ENCODE results near the gene STK32B. TPM values are rescaled to one million over a fixed set of nuclear protein-coding genes. Genes with fewer than 3 reads are reported as not detected.
"Not testable (repeated sequence)": the region's sequence is repeated elsewhere in the genome, so short reads cannot be mapped to it uniquely, and the experiment has no call there.

The STK32B gene
- polyA plus RNA-seq, 4 donors: 3.2 to 11.3 (median 9.8) TPM

DNA sequence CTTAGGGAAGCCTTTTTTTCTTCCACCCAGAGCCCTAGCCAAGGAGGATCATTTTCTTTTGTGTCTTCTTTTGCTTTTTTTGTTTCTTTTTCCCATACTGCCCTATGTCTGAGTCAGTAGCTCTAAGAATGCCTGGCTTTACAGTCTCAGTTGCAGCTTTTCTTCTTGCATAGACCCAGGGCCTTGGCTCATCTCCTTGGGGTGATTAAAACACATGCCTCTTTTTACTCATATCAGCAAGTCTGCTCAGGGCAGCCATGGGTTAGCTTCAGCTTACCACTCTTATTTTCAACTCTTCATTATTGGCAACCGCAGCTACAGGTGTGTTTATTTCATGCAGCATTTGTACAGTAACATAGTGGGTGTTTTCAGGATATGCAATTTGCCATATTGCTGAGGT lies 196.5 kb downstream of the STK32B start:
- DNase-seq (ENCODE audit: low read depth in 4 of 4, low spot score in 3 of 4): no peak

DNA sequence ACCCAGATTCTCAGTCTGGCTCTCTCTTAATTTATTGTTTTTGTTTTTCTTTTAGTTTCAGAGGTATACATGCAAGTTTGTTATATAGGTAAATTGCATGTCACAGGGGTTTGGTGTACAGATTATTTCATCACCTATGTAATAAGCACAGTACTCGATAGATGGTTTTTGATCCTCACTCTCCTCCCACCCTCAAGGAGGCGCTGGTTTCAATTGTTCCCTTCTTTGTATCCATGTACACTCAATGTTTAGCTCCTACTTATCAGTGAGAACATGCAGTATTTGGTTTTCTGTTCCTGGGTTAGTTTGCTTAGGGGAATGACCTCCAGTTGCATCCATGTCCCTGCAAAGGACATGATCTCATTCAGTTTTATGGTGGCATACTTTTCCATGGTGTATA lies 198.4 kb downstream of the STK32B start:
- no peak for DNase-seq (ENCODE audit: low read depth in 4 of 4, low spot score in 3 of 4)

DNA sequence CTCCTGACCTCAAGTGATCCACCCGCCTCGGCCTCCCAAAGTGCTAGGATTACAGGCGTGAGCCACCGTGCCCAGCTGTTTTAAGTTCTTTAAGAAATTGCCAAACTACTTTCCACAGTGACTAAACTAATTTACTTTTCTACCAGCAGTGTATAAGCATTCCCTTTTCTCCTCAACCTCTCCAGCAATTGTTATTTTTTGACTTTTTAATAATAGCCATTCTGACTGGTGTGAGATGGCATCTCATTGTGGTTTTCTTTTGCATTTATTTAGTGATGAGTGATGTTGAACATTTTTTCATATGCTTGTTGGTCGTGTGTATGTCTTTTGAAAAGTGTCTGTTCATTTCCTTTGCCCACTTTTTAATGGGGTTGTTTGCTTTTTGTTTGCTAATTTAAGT lies 199.3 kb downstream of the STK32B start:
- DNase-seq (ENCODE audit: low read depth in 4 of 4, low spot score in 3 of 4): not testable (repeated sequence)

DNA sequence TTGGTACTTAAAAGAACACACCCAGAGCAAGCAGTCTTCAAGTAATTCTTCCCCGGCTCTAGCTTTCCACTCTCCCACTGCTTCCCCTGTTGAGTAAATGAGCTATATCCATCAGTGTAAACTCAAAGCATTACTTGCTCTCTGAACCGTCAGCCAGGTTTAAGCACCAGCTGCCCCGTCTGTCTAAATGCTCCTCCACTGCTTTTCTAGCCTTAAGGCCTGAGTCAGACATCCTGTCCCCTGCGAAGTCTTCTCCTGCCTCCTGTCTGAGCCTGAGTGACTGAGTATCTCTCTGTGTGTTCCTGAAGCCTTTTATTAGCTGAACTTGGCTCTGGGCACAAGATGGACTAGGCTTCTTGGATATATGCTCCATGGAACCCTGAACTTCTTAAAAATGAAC lies 205.1 kb downstream of the STK32B start:
- no peak for DNase-seq (ENCODE audit: low read depth in 4 of 4, low spot score in 3 of 4)

DNA sequence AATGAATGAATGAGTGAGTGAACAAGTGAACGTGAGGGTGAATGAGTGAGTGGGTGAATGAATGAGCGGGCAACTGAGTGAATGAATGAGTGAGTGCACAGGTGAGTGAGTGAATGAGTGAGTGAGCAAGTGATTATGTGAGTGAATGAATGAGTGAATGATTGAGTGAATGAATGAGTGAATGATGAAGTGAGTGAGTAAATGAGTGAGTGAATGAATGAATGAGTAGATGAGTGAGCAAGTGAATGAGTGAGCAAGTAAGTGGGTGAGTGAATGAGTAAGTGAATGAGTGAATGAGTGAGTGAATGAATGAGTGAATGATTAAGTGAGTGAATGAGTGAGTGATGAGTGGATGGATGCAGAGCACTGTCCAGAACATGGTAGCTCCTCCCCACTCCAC lies 205.8 kb downstream of the STK32B start:
- DNase-seq (ENCODE audit: low read depth in 4 of 4, low spot score in 3 of 4): no peak

- DNase-seq (ENCODE audit: low read depth in 4 of 4, low spot score in 3 of 4): no peak
Observed at GRCh38 chr4:5259471-5259870, 208.2 kb downstream of the STK32B start.

- DNase-seq (ENCODE audit: low read depth in 4 of 4, low spot score in 3 of 4): no peak
Observed at GRCh38 chr4:5260121-5260520, 208.8 kb downstream of the STK32B start.

- DNase-seq (ENCODE audit: low read depth in 4 of 4, low spot score in 3 of 4): no peak
Observed at GRCh38 chr4:5261866-5262265, 210.6 kb downstream of the STK32B start.

- DNase-seq (ENCODE audit: low read depth in 4 of 4, low spot score in 3 of 4): no peak
Observed at GRCh38 chr4:5266991-5267390, 215.7 kb downstream of the STK32B start.

DNA sequence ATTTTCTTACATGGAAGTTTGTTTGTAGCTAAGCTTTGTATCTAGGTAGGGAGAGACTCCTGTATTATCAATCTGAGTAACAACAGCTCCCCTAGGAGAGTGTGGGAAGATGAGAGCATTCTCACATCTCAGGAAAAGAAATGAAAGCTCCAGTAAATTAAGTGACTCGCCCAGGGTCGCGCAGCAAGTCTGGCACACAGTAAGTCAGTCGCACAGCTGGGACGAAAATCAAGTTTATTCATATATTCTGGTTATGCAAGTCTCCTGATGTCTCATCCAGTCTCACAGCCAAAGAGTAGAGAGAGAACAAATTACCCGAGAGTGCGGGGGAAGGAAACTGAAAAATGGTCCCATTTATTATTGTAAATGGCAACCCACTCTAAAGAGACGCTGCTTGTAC lies 216.1 kb downstream of the STK32B start:
- DNase-seq (ENCODE audit: low read depth in 4 of 4, low spot score in 3 of 4): no peak

DNA sequence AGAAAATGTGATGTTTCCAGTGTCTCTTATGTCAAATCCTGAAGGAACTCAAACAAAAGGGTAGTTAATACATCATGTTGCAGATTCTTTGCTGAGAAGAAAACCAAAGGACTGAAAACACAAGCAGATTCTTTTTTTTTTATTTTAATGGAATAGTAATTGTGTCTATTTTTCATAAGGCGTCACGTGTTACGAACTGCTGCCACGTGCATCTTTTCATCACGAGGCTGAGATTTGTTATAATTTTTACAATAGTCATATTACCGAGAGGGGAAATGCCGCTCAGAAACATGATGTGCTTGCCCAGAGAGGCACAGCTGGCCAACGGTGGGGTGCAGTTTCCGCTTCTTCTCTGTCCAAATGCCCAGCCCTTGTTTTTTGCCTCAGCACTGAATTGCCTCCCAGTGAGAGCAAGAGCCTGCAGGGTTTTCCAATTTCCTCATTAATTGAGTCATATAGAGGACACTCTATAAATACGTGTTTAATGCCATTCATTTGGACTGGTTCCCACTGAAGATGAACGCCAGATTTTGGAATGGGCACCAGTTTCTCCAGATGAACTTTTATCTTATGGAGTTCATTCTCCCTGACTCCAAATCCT lies 225.3 kb downstream of the STK32B start:
- no peak for DNase-seq (ENCODE audit: low read depth in 4 of 4, low spot score in 3 of 4)

GRCh38 chr4:5277079-5277478 lies 225.8 kb downstream of the STK32B start:
- no peak for DNase-seq (ENCODE audit: low read depth in 4 of 4, low spot score in 3 of 4)

DNA sequence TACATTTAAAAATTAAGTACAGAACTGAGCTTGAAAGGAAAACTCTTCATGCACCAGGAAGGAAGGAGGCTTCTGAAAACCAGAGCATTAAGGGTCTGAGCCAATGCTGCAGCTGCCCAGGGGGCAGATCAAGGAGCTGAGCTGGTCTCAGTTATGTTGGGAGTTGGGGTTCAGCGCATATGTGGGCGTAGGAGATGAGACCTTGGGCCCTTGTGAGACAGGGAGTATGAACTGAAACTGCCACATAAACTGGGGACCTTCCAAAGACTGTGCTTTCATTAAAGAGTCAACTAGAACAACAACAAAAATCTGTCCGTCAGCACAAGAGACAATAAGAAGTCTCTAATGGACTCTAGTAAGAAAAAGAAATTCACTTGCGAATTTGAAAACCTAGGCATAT lies 226.9 kb downstream of the STK32B start:
- DNase-seq (ENCODE audit: low read depth in 4 of 4, low spot score in 3 of 4): no peak

DNA sequence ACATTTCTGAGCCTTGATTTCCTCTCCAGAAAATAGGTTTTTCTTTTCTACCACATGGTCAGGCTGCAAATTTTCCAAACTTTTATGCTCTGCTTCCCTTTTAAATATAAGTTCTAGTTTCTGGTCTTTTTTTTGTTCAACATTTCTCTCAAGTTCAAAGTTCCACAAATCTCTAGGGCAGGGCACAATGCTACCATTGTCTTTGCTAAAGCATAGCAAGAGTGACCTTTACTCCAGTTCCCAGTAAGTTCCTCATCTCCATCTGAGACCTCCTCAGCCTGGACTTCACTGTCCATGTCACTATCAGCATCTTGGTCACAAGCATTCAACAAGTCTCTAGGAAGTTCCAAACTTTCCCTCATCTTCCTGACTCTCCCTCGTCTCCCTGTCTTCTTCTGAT lies 228.8 kb downstream of the STK32B start:
- not testable (repeated sequence) for DNase-seq (ENCODE audit: low read depth in 4 of 4, low spot score in 3 of 4)

GRCh38 chr4:5280828-5281227 lies 229.5 kb downstream of the STK32B start:
- DNase-seq (ENCODE audit: low read depth in 4 of 4, low spot score in 3 of 4): no peak

- DNase-seq (ENCODE audit: low read depth in 4 of 4, low spot score in 3 of 4): no peak
Observed at GRCh38 chr4:5283837-5284236, 232.6 kb downstream of the STK32B start.

GRCh38 chr4:5284517-5284916 lies 233.2 kb downstream of the STK32B start:
- no peak for DNase-seq (ENCODE audit: low read depth in 4 of 4, low spot score in 3 of 4)

DNA sequence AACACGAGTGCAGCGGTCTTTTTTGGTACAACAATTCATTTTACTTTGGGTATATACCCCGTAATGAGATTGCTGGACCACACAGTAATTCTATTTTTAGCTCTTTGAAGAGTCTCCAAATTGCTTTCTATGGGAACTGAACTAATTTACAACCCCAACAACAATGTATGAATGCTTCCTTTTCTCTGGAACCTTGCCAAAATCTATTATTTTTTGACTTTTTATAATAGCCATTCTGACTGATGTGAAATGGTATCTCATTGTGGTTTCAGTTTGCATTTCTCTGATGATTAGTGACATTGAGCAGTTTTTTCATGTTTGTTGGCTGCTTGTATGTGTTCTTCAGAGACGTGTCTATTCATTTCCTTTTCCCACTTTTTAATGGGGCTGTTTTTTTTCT lies 240.8 kb downstream of the STK32B start:
- DNase-seq (ENCODE audit: low read depth in 4 of 4, low spot score in 3 of 4): no peak

DNA sequence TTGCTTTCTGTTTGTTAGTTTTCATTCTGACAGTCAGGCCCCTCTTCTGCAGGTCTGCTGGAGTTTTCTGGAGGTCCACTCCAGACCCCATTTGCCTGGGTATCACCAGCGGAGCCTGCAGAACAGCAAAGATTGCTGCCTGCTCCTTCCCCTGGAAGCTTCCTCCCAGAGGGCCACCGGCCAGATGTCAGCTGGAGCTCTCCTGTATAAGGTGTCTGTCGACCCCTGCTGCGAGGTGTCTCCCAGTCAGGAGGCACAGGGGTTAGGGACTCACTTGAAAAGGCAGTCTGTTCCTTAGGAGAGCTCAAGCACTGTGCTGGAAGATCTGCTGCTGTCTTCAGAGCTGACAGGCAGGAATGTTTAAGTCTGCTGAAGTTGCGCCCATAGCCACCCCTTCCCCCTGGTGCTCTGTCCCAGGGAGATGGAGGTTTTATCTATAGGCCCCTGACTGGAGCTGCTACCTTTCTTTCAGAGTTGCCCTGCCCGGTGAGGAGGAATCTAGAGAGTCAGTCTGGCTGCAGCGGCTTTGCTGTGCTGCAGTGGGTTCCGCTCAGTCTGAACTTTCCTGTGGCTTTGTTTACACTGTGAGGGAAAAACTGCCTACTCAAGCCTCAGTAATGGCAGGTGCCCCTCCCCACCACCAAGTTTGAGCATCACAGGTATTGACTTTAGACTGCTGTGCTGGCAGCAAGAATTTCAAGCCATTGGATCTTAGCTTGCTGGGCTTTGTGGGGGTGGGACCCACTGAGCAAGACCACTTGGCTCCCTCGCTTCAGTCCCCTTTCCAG lies 246.9 kb downstream of the STK32B start:
- DNase-seq (ENCODE audit: low read depth in 4 of 4, low spot score in 3 of 4): not testable (repeated sequence)

DNA sequence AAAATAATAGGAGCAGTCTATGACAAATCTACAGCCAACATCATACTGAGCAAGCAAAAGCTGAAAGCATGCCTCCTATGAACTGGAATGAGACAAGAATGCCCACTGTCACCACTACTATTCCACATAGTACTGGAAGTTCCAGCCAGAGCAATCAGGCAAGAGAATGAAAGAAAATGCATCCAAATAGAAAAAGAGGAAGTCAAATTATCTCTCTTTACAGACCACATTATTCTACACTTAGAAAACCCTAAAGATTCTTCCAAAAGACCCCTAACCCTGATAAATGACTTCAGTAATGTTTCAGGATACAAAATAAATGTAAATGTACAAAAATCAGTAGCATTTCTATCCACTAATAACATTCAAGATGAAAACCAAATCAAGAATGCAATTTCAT lies 249.0 kb downstream of the STK32B start:
- no peak for DNase-seq (ENCODE audit: low read depth in 4 of 4, low spot score in 3 of 4)

GRCh38 chr4:5307928-5308327 lies 256.6 kb downstream of the STK32B start:
- DNase-seq (ENCODE audit: low read depth in 4 of 4, low spot score in 3 of 4): no peak

- no peak for DNase-seq (ENCODE audit: low read depth in 4 of 4, low spot score in 3 of 4)
Observed at GRCh38 chr4:5322321-5322720, 271.0 kb downstream of the STK32B start.

Measured in left renal pelvis (tissue), 4 donors.